K562 (cell line): ENCODE data around the gene ANKRD27. TPM values are rescaled to one million over a fixed set of nuclear protein-coding genes. Genes with fewer than 3 reads are reported as not detected.

Source experiments
- AFF4 ChIP-seq: sonication (generic); formaldehyde crosslinking; IDR thresholded peaks from 2 replicates; pipeline ENCODE4 v1.8.0; 2023; ENCODE audit warnings: mild to moderate bottlenecking, missing genetic modification reagents
- ARID2 ChIP-seq: fragments of 450-650 bp; IDR thresholded peaks from 2 replicates; pipeline ENCODE4 v1.6.1; 2017; ENCODE audit warnings: antibody characterized with exemption, mild to moderate bottlenecking
- ARID3B ChIP-seq: fragments of 250-450 bp; sonication (Bioruptor Pico); IDR thresholded peaks from 2 replicates; pipeline ENCODE4 v1.4.0; 2020; ENCODE audit warnings: borderline replicate concordance
- FOXK1 ChIP-seq: sonication (generic); formaldehyde crosslinking; IDR thresholded peaks from 2 replicates; pipeline ENCODE4 v1.8.0; 2022; ENCODE audit warnings: missing genetic modification reagents, mild to moderate bottlenecking, borderline replicate concordance
- JUN ChIP-seq, 2 experiments: sonication (generic) in 1 of 2; formaldehyde crosslinking in 1 of 2; IDR thresholded peaks; 2 replicates each; pipeline versions ENCODE4 v1.6.1 to v1.8.0; 2012 to 2022; ENCODE audit warnings: borderline replicate concordance in 2 of 2, mild to moderate bottlenecking in 2 of 2, improper control_type of control experiment in 1 of 2, low read depth in 1 of 2, low read length in 1 of 2, missing genetic modification reagents in 1 of 2
- MYBL2 ChIP-seq, 2 experiments: fragments of 450-650 bp in 1 of 2; sonication (generic) in 1 of 2; formaldehyde crosslinking in 1 of 2; IDR thresholded peaks; 2 replicates each; pipeline versions ENCODE4 v1.6.1 to v1.8.1; 2017 to 2022; ENCODE audit warnings: borderline replicate concordance in 1 of 2, inconsistent platforms in 1 of 2, low read depth in 1 of 2, mild to moderate bottlenecking in 1 of 2, missing genetic modification reagents in 1 of 2, moderate library complexity in 1 of 2
- POLR2H ChIP-seq: IDR thresholded peaks from 2 replicates; pipeline ENCODE4 v1.6.1; 2016; ENCODE audit warnings: missing genetic modification characterization, low read depth, mild to moderate bottlenecking, control low read depth, missing compliant biosample characterization, moderate library complexity
- SFPQ ChIP-seq: fragments of 200-400 bp; formaldehyde crosslinking; IDR thresholded peaks from 2 replicates; pipeline ENCODE4 v1.6.1; 2017; ENCODE audit warnings: mild to moderate bottlenecking, low read depth, low read length, moderate library complexity
- SMARCB1 ChIP-seq: IDR thresholded peaks from 2 replicates; pipeline ENCODE4 v1.6.1; 2011; ENCODE audit warnings: improper control_type of control experiment, low read depth; ENCODE audit not compliant: insufficient read length
- ZNF79 ChIP-seq: fragments of 250-450 bp; sonication (Bioruptor Pico); IDR thresholded peaks from 2 replicates; pipeline ENCODE4 v1.4.0; 2020; ENCODE audit warnings: low read depth, mild to moderate bottlenecking, moderate library complexity
- polyA plus RNA-seq, 8 experiments: library from polyadenylated mRNA; depleted of rRNA in 4 of 8; stranded (reverse) in 5 of 8; unstranded in 3 of 8; fragments of >200 nt; fragmentation: Nextera tagmentation in 2 of 8; fragmentation: Illumina TruSeq in 1 of 8; extraction: Ambion mirVana in 2 of 8; extraction: Trizol in 1 of 8; gene quantifications; 2 replicates each; pipeline versions ENCODE4 v1.2.1 to v1.2.3, GENCODE V29; 2011 to 2014; ENCODE audit warnings: inconsistent platforms in 1 of 8, missing spikeins in 1 of 8
- total RNA-seq, 7 experiments: library from RNA; depleted of rRNA in 6 of 7; stranded (reverse); fragments of >200 nt in 6 of 7; fragmentation: Illumina TruSeq in 2 of 7; extraction: Trizol in 2 of 7; gene quantifications; 2 replicates each; pipeline versions ENCODE4 v1.2.1 to v1.2.3, GENCODE V29; 2011 to 2021; ENCODE audit warnings: low replicate concordance in 1 of 7

Gene ANKRD27
- total and polyA plus RNA-seq, 9 of the 15 experiments (the other 6 are each of a cell fraction or from before 2014, with no cell fraction given), result 5.3 to 71.3 (median 54.2) TPM

GRCh38 chr19:32666084-32666483 lies 8.9 kb downstream of the ANKRD27 start (continued):
- TF ChIP-seq AFF4 (CRISPR knock-in tag) (no peak), SMARCB1 (no peak), ARID2 (no peak), ZNF79 (CRISPR knock-in tag) (no peak), JUN (IDR thresholded peaks at IDR 0.05; ENCODE audit: borderline replicate concordance, low read depth, low read length) (no peak), JUN (CRISPR knock-in tag; IDR thresholded peaks at IDR 0.05; ENCODE audit: borderline replicate concordance) (no peak), POLR2H (tag) (no peak), FOXK1 (no peak), MYBL2 (IDR thresholded peaks at IDR 0.05; ENCODE audit: low read depth) (no peak), MYBL2 (CRISPR knock-in tag; IDR thresholded peaks at IDR 0.05; ENCODE audit: borderline replicate concordance) (no peak), ARID3B (CRISPR knock-in tag) (no peak), SFPQ (no peak)
